Activated CD4-positive, alpha-beta memory T cell treated with anti-CD3 and anti-CD28 coated beads, Interleukin-2, amount 10 ng/mL, durations not matched to agents 7 days and 5 days (primary cell): ENCODE data around the gene EVL. TPM values are rescaled to one million over a fixed set of nuclear protein-coding genes. Genes with fewer than 3 reads are reported as not detected.
"Not testable (repeated sequence)": the region's sequence is repeated elsewhere in the genome, so short reads cannot be mapped to it uniquely, and the experiment has no call there.

Experiments used
- CTCF ChIA-PET: fragments of 350-600 bp; sonication (Branson Sonifier 250); formaldehyde crosslinking; loops from one replicate; lab custom pipeline; 2021; ENCODE audit warnings: antibody characterized with exemption, inconsistent platforms; lab: Charles Lee
- POLR2A ChIA-PET: fragments of 350-600 bp; sonication (Branson Sonifier 250); formaldehyde crosslinking; loops from one replicate; lab custom pipeline; 2021; ENCODE audit warnings: antibody characterized with exemption; lab: Charles Lee
- DNase-seq: peaks from one replicate; pipeline ENCODE4 v3.0.0-alpha.2; 2020
- H3K27ac Mint-ChIP-seq: one replicate; pipeline ENCODE4 v1.8.0; 2021; ENCODE audit warnings: mild to moderate bottlenecking, mixed read lengths
- H3K27me3 Mint-ChIP-seq: one replicate; pipeline ENCODE4 v1.8.0; 2021; ENCODE audit warnings: mixed read lengths
- H3K36me3 Mint-ChIP-seq: one replicate; pipeline ENCODE4 v1.8.0; 2021; ENCODE audit warnings: low read depth, mixed read lengths
- H3K4me1 Mint-ChIP-seq: one replicate; pipeline ENCODE4 v1.8.0; 2021; ENCODE audit warnings: mixed read lengths
- H3K4me3 Mint-ChIP-seq: one replicate; pipeline ENCODE4 v1.8.0; 2021; ENCODE audit warnings: mild to moderate bottlenecking, mixed read lengths
- H3K9me3 Mint-ChIP-seq: one replicate; pipeline ENCODE4 v1.8.0; 2021; ENCODE audit warnings: mixed read lengths
- total RNA-seq, 2 experiments: library from RNA; stranded (reverse); gene quantifications; one replicate each; pipeline ENCODE4 v1.2.3, GENCODE V29; 2021

Gene EVL
- total RNA-seq, 2 experiments from 2014 or later = 771 to 787 TPM

DNA sequence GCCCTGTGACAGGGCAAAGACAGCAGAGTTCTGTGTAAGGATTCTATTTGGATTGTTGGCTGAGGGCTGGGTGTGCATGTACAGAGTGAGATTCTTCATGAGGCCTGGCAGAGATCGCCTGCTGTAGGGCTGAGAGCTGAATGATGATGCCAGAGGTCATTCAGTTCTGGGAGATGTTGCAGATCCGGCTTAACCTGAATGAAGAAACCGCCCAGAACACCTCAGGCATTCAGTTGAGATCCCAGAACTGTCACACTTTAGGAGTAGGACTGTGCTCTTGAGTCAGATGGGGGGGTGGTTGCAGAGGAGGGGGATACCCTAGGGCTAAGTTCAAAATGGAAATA, 5.8 kb upstream of the EVL start:
- CTCF ChIA-PET = interaction anchor here (0.8 to 5.1 kb wide), 6 partner anchors 12 to 134 kb away, joined by 3 to 40 read pairs (median 4); no protein-coding TSS in a partner anchor
- Mint-ChIP-seq H3K4me1 (peaks cover 70% of the 10 kb centered on the region), H3K4me3 (peak overlapping the region; percentile 36), H3K27me3 (no peaks in the 10 kb centered on the region), H3K36me3 (peaks cover 6% of the 10 kb centered on the region), H3K27ac (peak overlapping the region; percentile 78), H3K9me3 (no peaks in the 10 kb centered on the region)
- POLR2A ChIA-PET = interaction anchor here (33.6 kb wide), 1 partner anchor 34 kb away, joined by 1586 read pairs; the partner anchor contains the start of gene EVL
- no peak for DNase-seq

DNA sequence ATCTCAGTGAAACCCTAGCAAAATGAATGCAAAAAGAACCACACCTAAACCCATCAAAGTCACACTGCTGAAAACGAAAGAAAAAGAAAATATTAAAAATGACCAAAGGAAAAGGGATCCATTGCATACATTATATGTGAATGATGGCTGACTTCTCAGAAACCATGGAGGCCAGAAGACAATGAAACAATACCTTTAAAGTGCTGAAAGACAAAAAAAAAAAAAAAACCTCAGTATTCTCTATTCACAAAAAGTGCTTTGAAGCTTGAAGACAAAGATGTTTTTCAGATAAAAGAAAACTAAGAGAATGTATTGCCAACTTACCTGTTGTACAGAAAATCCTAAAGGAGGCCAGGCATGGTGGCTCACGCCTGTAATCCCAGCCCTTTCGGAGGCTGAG, 4.5 kb upstream of the EVL start:
- peaks cover 6% of the 10 kb centered on the region for H3K36me3 Mint-ChIP-seq
- POLR2A ChIA-PET = interaction anchor here (0.6 to 33.6 kb wide), 3 partner anchors 33 to 132 kb away, joined by 3 to 1586 read pairs (median 5); partner anchors contain the start of gene EVL
- peaks cover 74% of the 10 kb centered on the region for H3K4me1 Mint-ChIP-seq
- H3K9me3 Mint-ChIP-seq = no peaks in the 10 kb centered on the region
- H3K4me3 Mint-ChIP-seq = peak overlapping the region; percentile 44
- CTCF ChIA-PET = interaction anchor here (0.6 to 7.3 kb wide), 6 partner anchors 11 to 96 kb away, joined by 3 to 116 read pairs (median 6); no protein-coding TSS in a partner anchor
- no peak for DNase-seq
- peak overlapping the region; percentile 97 for H3K27ac Mint-ChIP-seq
- H3K27me3 Mint-ChIP-seq = no peaks in the 10 kb centered on the region

GRCh38 chr14:100062590-100062989, 2.6 kb upstream of the EVL start:
- ChIA-PET CTCF (interaction anchor here (0.9 to 7.3 kb wide), 8 partner anchors 9 to 130 kb away, joined by 3 to 116 read pairs (median 8); no protein-coding TSS in a partner anchor), POLR2A (interaction anchor here (1.4 to 33.6 kb wide), 3 partner anchors 31 to 174 kb away, joined by 3 to 1586 read pairs (median 4); partner anchors contain the start of gene EVL)
- no peaks in the 10 kb centered on the region for H3K27me3 Mint-ChIP-seq
- peak overlapping the region; percentile 97 for H3K27ac Mint-ChIP-seq
- H3K4me1 Mint-ChIP-seq = peaks cover 67% of the 10 kb centered on the region
- H3K9me3 Mint-ChIP-seq = no peaks in the 10 kb centered on the region
- H3K36me3 Mint-ChIP-seq = peaks cover 23% of the 10 kb centered on the region
- peak overlapping the region; percentile 74 for H3K4me3 Mint-ChIP-seq
- DNase-seq = peak; percentile 56

DNA sequence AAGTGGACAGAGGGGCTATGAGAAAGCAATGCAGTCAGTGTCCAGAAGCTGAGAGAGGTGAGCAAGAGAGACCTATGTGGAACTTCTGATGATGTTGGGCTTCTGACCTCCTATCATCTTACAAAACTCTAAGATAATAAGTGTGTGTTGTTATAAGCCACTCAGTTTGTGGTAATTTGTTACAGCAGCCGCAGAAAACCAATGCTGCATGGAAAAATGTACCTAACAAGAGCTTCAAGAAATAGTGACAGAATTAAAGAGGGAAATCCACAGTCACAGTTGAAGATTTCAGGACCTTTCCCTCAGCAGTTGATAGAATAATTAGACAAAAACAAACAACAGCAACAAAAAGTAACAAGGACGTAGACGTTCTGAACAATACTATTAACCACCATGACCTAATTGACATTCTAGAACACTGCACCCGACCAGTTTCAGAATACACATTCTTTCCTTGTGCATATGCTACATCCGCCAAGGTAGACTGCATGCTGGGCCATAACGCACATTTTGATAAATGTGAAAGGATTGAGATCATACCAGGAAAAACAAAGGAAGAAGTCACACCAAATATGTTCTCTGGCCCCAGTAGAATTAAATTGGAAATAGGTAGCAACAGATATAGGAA, 1.8 kb upstream of the EVL start:
- Mint-ChIP-seq H3K4me3 (peak overlapping the region; percentile 74), H3K27ac (peak overlapping the region; percentile 97), H3K9me3 (no peaks in the 10 kb centered on the region), H3K27me3 (no peaks in the 10 kb centered on the region), H3K36me3 (peaks cover 32% of the 10 kb centered on the region), H3K4me1 (peaks cover 61% of the 10 kb centered on the region)
- DNase-seq = no peak
- CTCF ChIA-PET = interaction anchor here (0.8 to 7.3 kb wide), 3 partner anchors 16 to 129 kb away, joined by 3 to 116 read pairs (median 3); no protein-coding TSS in a partner anchor
- POLR2A ChIA-PET = interaction anchor here (33.6 kb wide), 1 partner anchor 30 kb away, joined by 1586 read pairs; the partner anchor contains the start of gene EVL

GRCh38 chr14:100064335-100065092, 708 bp upstream of the EVL start:
- CTCF ChIA-PET = interaction anchor here (0.7 to 22.3 kb wide), 8 partner anchors 9 to 150 kb away, joined by 3 to 563 read pairs (median 9); no protein-coding TSS in a partner anchor
- Mint-ChIP-seq H3K4me3 (peak overlapping the region; percentile 86), H3K36me3 (peaks cover 36% of the 10 kb centered on the region), H3K27ac (peak overlapping the region; percentile 97), H3K4me1 (peaks cover 56% of the 10 kb centered on the region)
- peak; percentile 45 for DNase-seq
- H3K27me3 Mint-ChIP-seq, H3K9me3 Mint-ChIP-seq: not testable (repeated sequence)
- POLR2A ChIA-PET = interaction anchor here (0.9 to 58.4 kb wide), 11 partner anchors 4 to 310 kb away, joined by 3 to 1586 read pairs (median 9); partner anchors contain the start of gene EVL

- ChIA-PET POLR2A (interaction anchor here (0.7 to 58.4 kb wide), 13 partner anchors 5 to 1747 kb away, joined by 3 to 1586 read pairs (median 10); partner anchors contain the start of gene EVL), CTCF (interaction anchor here (0.5 to 22.3 kb wide), 10 partner anchors 7 to 797 kb away, joined by 3 to 563 read pairs (median 7); no protein-coding TSS in a partner anchor)
- DNase-seq = peak; percentile 90
- no peaks in the 10 kb centered on the region for H3K9me3 Mint-ChIP-seq
- peak overlapping the region; percentile 86 for H3K4me3 Mint-ChIP-seq
- peaks cover 52% of the 10 kb centered on the region for H3K36me3 Mint-ChIP-seq
- peaks cover 52% of the 10 kb centered on the region for H3K4me1 Mint-ChIP-seq
- peak overlapping the region; percentile 97 for H3K27ac Mint-ChIP-seq
- no peaks in the 10 kb centered on the region for H3K27me3 Mint-ChIP-seq
These were observed 836 bp downstream of the EVL start for GRCh38 chr14:100065942-100066574.

DNA sequence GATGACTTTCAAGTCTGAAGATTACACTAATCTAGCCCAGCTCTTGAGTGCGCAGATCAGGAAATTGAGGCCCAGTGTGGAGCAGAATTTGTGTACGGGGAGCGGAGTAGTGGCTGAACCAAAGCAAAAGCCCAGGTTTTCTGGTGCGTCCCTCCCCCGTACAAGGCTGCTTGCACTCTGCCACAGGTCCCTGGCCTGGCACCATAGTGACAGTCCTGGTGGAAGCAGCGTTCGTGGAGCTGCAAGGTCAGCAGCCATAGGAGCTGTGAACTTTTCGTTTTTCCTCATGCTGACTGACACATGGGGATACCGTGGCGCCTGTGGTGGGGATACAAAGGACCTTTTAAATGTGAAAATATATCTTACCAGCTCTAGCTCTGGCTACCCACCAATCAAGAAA, 1.7 kb downstream of the EVL start:
- ChIA-PET CTCF (interaction anchor here (0.5 to 22.3 kb wide), 5 partner anchors 12 to 798 kb away, joined by 3 to 563 read pairs (median 42); no protein-coding TSS in a partner anchor), POLR2A (interaction anchor here (0.8 to 58.4 kb wide), 11 partner anchors 6 to 1746 kb away, joined by 3 to 1586 read pairs (median 14); partner anchors contain the start of gene EVL)
- DNase-seq = peak; percentile 44
- peak overlapping the region; percentile 86 for H3K4me3 Mint-ChIP-seq
- peak overlapping the region; percentile 97 for H3K27ac Mint-ChIP-seq
- H3K27me3 Mint-ChIP-seq = no peaks in the 10 kb centered on the region
- H3K4me1 Mint-ChIP-seq = peaks cover 50% of the 10 kb centered on the region
- peaks cover 57% of the 10 kb centered on the region for H3K36me3 Mint-ChIP-seq
- H3K9me3 Mint-ChIP-seq = no peaks in the 10 kb centered on the region

DNA sequence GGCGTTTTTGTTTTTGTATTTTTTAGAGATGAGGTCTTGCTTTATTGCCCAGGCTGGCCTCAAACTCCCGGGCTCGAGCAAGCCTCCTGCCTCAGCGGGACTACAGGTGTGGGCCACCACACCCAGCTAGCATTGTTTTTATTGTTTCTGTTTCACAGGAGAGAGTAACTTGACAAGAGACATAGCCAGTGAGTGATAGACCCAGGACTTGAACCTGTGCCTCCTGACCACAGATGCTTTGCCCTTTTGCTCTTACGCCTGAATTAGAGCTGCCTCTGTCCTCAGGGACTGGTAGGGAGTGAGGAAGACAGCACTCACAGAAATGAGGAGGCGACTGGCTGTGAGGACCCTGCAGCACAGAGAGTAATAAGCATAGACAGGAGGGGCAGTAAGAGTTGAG, 2.3 kb downstream of the EVL start:
- peaks cover 61% of the 10 kb centered on the region for H3K36me3 Mint-ChIP-seq
- H3K4me3 Mint-ChIP-seq = peak overlapping the region; percentile 86
- H3K4me1 Mint-ChIP-seq = peaks cover 49% of the 10 kb centered on the region
- H3K27me3 Mint-ChIP-seq = no peaks in the 10 kb centered on the region
- ChIA-PET POLR2A (interaction anchor here (2.9 to 58.4 kb wide), 7 partner anchors 7 to 307 kb away, joined by 10 to 1586 read pairs (median 24); partner anchors contain the start of gene EVL), CTCF (interaction anchor here (6.6 to 22.3 kb wide), 3 partner anchors 11 to 126 kb away, joined by 42 to 563 read pairs (median 116); no protein-coding TSS in a partner anchor)
- no peaks in the 10 kb centered on the region for H3K9me3 Mint-ChIP-seq
- peak overlapping the region; percentile 97 for H3K27ac Mint-ChIP-seq
- DNase-seq = no peak

DNA sequence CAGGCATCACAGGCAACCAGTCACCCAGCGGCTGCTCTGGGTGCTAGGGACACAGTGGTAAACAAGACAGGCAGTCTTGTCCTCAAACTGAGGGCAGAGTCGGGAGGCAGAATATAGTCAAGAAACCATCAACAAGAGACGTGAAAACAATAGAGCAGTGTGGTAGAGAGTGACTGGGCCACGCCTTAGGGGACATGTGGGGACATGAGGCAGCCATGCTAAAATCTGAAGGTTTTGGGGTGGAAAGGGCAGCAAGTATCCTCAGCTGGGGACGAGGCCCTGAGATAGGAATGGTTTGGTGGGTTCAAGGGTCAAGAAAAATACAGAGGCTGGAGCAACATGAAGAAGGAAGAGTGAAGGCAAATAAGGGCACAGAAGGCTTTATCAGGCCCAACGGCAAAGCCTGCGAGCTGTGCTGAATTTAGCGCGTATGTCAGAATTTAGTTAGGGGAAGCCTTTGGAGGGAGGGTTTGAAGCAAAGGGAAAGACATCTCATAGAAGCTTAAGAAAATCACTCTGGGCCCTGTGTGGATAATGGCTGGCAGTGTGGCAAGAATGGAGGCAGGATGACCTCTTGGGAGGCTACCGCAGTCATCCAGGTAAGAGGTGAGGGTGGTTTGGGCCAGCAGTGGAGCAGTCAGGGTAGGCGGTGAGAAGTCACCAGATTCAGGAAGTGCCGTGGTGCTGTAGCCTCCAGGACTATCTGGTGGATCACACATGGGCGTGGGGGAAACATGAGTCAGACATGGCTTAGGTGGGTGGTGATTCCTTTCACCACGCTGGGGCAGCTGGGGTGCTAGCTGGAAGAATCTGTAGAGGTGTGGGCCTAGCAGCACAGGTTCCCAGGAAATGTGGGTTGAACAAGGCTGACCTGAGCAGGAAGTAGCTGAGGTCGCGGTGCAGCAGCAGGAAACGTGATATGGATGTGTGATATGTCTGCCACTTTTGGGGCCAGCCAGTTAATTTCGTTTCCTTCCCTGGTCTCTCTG, 3.0 kb downstream of the EVL start:
- Mint-ChIP-seq H3K27ac (peak overlapping the region; percentile 97), H3K9me3 (no peaks in the 10 kb centered on the region), H3K36me3 (peaks cover 69% of the 10 kb centered on the region), H3K4me1 (peaks cover 49% of the 10 kb centered on the region), H3K4me3 (peak overlapping the region; percentile 86), H3K27me3 (no peaks in the 10 kb centered on the region)
- peak; percentile 93 for DNase-seq
- ChIA-PET CTCF (interaction anchor here (1.0 to 22.3 kb wide), 6 partner anchors 11 to 125 kb away, joined by 3 to 563 read pairs (median 41); no protein-coding TSS in a partner anchor), POLR2A (interaction anchor here (1.1 to 58.4 kb wide), 11 partner anchors 8 to 307 kb away, joined by 4 to 1586 read pairs (median 10); partner anchors contain the start of gene EVL)

- Mint-ChIP-seq H3K4me1 (peaks cover 50% of the 10 kb centered on the region), H3K4me3 (peak overlapping the region; percentile 86), H3K27me3 (no peaks in the 10 kb centered on the region), H3K36me3 (peaks cover 78% of the 10 kb centered on the region), H3K9me3 (no peaks in the 10 kb centered on the region), H3K27ac (peak overlapping the region; percentile 97)
- ChIA-PET CTCF (interaction anchor here (1.0 to 22.3 kb wide), 7 partner anchors 12 to 124 kb away, joined by 3 to 563 read pairs (median 40); no protein-coding TSS in a partner anchor), POLR2A (interaction anchor here (1.1 to 58.4 kb wide), 8 partner anchors 9 to 306 kb away, joined by 4 to 1586 read pairs (median 6); partner anchors contain the start of gene EVL)
- DNase-seq = no peak
These were observed 4.1 kb downstream of the EVL start for GRCh38 chr14:100069161-100069800.
